ENCODE measurements around the gene TP73. TPM values are rescaled to one million over a fixed set of nuclear protein-coding genes. Genes with fewer than 3 reads are reported as not detected.

Gene TP73
- total RNA-seq, 1 experiment from 2014 or later, result 1.6 TPM

- Histone ChIP-seq H3K4me3 (ENCODE audit: insufficient read depth, low read depth, low read length) (no peak overlapping the region), H3K36me3 (replicated peaks; ENCODE audit: control insufficient read depth, insufficient read depth, low read length) (no peaks in the 10 kb centered on the region), H3K27me3 (ENCODE audit: control insufficient read depth, insufficient read depth, low read length) (no peaks in the 10 kb centered on the region)
- no peak for DNase-seq
Measured at GRCh38 chr1:3675436-3675835, 23.1 kb downstream of the TP73 start.

DNA sequence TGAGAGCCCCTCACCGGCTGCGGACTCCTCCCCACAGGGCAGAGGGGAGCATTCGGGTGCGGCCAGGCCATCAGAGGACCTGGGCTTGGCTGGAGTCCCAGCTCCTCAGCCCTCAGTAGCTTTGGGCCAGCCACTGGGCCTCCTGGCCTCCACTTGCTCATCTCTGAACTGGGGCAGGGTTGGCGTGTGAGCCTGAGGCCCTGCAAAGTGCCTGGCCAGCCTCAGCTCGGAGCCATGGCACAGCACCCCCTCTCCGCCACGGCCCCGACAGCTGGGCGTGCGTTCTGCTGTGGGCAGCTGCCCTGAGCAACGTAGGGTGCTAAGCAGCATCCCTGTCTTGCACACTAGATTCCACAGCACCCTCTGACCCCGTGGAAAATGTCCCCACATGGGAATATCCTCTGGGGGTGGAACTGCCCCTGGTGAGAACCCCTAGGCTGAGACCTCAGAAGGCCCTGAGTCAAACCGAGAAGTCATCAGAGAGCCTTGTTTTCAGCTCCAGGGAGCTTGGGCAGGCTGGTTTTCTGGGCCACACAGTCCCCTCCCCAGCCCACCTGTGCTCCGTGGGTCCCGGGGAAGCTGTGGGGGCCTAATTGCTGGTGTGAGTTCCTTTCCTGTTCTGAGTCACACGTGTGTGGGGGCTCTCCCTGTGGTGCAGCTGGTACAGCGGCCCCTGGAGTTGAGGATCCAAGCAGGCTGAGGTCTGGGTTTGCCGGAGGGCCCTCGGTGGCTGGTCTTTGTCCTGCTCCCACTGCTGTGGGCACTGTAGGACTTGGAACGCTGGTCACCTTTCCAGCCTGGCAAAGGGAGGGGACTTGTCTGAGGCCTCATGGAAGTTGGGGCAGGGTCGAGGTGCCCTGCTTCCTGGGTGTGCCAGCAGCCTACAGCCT lies 24.5 kb downstream of the TP73 start:
- no peak overlapping the region for H3K4me3 ChIP-seq (ENCODE audit: insufficient read depth, low read depth, low read length)
- H3K36me3 ChIP-seq (replicated peaks; ENCODE audit: control insufficient read depth, insufficient read depth, low read length), result no peaks in the 10 kb centered on the region
- H3K27me3 ChIP-seq (ENCODE audit: control insufficient read depth, insufficient read depth, low read length), result no peaks in the 10 kb centered on the region
- DNase-seq, result no peak

DNA sequence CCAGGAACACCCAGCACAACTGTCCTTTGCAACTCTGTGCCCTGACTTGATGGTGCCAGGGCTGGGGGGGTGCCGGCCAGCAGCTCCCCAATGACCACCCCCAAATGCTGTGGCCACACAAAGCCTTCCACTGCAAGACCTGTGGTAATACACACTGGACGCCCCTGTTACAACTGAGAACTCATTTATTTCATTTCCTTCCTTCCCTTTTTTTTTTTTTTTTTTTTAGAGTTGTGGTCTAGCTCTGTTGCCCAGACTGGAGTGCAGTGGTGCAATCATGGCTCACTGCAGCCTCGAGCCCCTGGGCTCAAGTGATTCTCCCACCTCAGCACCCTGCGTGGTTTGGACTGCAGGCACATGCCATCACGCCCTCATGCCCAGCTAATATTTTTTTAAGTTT lies 25.2 kb downstream of the TP73 start:
- Histone ChIP-seq H3K27me3 (ENCODE audit: control insufficient read depth, insufficient read depth, low read length) (no peaks in the 10 kb centered on the region), H3K36me3 (replicated peaks; ENCODE audit: control insufficient read depth, insufficient read depth, low read length) (no peaks in the 10 kb centered on the region), H3K4me3 (ENCODE audit: insufficient read depth, low read depth, low read length) (no peak overlapping the region)
- DNase-seq, result no peak

DNA sequence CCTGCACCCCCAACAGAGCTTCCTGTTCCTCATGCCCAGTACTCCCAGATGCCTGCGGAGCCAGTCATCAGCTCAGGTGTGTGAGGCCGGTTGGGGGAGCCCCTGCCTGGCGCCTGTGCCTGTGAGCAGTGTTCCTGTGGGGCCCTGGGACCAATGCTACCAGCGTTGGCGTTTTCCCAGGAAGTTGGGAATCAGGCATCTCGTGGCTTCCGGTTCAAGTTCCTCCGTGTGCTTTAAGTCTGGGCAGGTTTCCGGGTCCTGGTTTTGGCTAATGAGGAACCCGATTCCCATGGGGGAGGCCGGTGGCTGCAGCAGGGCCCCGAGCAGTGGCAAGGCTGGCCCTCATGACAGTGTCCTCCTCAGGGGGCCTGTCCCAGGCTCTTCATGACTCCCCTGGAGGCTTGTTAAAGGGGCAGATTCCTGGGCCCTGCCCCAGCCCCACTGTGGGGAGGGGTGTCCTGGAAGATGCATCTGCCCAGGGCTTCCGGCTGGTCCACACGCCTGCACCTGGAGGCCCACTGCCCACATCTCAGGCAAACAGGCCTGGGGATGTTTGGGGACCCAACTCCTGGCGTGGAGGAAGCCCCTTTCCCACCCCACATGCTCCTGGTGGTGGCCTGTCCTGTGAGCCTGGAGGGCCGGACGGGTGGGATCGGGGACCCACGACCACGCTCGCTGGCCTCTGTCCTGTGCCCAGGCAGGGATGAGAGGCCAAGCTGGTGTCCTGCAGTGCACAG lies 26.2 kb downstream of the TP73 start:
- H3K36me3 ChIP-seq (replicated peaks; ENCODE audit: control insufficient read depth, insufficient read depth, low read length), result no peaks in the 10 kb centered on the region
- no peak overlapping the region for H3K4me3 ChIP-seq (ENCODE audit: insufficient read depth, low read depth, low read length)
- DNase-seq, result peak; percentile 82
- no peaks in the 10 kb centered on the region; the same call in 1 of the 2 replicates for H3K27me3 ChIP-seq (ENCODE audit: control insufficient read depth, insufficient read depth, low read length)

DNA sequence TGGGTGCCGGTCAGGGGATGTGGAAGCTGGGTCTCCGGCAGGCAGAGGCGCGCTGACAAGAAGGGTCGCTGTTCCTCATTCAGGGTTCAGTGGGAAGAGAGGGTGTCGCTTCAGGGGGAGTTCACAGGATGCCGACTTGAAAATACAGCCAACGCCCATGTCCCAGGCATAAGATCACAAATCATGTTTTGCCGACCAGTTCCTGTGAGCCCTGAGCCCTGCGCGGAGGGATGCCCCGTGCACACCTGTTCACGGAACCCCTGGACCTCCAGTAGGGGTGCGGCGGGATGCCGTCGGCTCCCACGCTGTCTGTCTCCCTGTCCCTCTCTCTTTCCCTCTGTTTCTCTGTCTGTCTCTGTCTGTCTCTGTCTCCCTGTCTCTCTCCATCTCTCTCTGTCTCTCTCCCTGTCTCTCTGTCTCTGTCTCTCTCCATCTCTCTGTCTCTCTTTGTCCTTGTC lies 26.8 kb downstream of the TP73 start:
- no peaks in the 10 kb centered on the region for H3K36me3 ChIP-seq (replicated peaks; ENCODE audit: control insufficient read depth, insufficient read depth, low read length)
- no peak for DNase-seq
- peaks cover 3% of the 10 kb centered on the region; the same call in 1 of the 2 replicates for H3K27me3 ChIP-seq (ENCODE audit: control insufficient read depth, insufficient read depth, low read length)
- no peak overlapping the region for H3K4me3 ChIP-seq (ENCODE audit: insufficient read depth, low read depth, low read length)

- Histone ChIP-seq H3K36me3 (replicated peaks; ENCODE audit: control insufficient read depth, insufficient read depth, low read length) (no peaks in the 10 kb centered on the region), H3K27me3 (ENCODE audit: control insufficient read depth, insufficient read depth, low read length) (peaks cover 9% of the 10 kb centered on the region), H3K4me3 (ENCODE audit: insufficient read depth, low read depth, low read length) (no peak overlapping the region)
- DNase-seq, result no peak
Measured at GRCh38 chr1:3679799-3680453, 27.6 kb downstream of the TP73 start.

- H3K36me3 ChIP-seq (replicated peaks; ENCODE audit: control insufficient read depth, insufficient read depth, low read length), result no peaks in the 10 kb centered on the region
- H3K27me3 ChIP-seq (ENCODE audit: control insufficient read depth, insufficient read depth, low read length), result peaks cover 11% of the 10 kb centered on the region
- DNase-seq, result no peak
- H3K4me3 ChIP-seq (ENCODE audit: insufficient read depth, low read depth, low read length), result no peak overlapping the region
Measured at GRCh38 chr1:3680488-3681230, 28.3 kb downstream of the TP73 start.

- H3K27me3 ChIP-seq (ENCODE audit: control insufficient read depth, insufficient read depth, low read length), result peaks cover 11% of the 10 kb centered on the region
- no peaks in the 10 kb centered on the region for H3K36me3 ChIP-seq (replicated peaks; ENCODE audit: control insufficient read depth, insufficient read depth, low read length)
- no peak overlapping the region for H3K4me3 ChIP-seq (ENCODE audit: insufficient read depth, low read depth, low read length)
- DNase-seq, result no peak
Measured at GRCh38 chr1:3681231-3681897, 29.0 kb downstream of the TP73 start.

DNA sequence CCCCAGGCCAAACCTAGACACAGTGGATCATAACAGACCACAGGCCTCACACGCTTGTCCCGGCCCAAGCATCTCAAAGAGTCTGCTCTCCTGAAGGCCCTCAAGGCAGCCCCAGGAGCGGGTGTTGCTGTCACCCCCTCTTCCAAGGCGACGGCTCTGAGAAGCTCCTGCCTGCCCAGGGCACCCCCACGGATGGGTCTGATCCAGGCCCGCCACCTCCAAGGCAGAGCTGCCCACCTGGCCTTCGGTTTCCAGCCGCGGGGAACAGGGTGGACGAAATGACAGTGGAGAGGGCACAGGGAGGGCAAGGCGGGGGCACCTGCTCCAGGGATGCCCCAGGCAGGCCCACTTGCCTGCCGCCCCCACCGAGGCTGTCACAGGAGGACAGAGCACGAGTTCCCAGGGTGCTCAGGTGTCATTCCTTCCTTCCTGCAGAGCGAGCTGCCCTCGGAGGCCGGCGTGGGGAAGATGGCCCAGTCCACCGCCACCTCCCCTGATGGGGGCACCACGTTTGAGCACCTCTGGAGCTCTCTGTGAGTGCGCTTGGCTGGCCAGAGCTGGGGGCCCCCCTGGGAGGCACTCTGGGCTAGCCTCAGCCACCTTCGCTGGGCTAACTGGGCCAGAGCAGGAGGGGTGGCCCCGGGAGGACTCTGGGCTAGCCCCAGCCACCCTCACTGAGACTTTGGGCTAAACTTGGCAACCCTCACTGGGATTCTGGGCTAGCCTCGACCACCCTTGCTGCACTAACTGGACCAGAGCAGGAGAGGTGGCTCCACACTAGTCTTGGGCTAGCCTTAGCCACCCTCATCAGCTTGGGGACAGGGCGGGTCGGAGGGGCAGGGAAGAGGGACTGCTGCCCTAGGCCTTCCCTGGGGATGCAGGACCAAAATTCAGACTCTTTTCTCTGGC lies 29.8 kb downstream of the TP73 start:
- peaks cover 11% of the 10 kb centered on the region for H3K27me3 ChIP-seq (ENCODE audit: control insufficient read depth, insufficient read depth, low read length)

GRCh38 chr1:3683197-3683596 lies 30.9 kb downstream of the TP73 start:
- H3K27me3 ChIP-seq (ENCODE audit: control insufficient read depth, insufficient read depth, low read length), result peaks cover 11% of the 10 kb centered on the region
- H3K4me3 ChIP-seq (ENCODE audit: insufficient read depth, low read depth, low read length), result no peak overlapping the region
- DNase-seq, result no peak
- no peaks in the 10 kb centered on the region for H3K36me3 ChIP-seq (replicated peaks; ENCODE audit: control insufficient read depth, insufficient read depth, low read length)

More for the DNA sequence above, 29.8 kb downstream of the TP73 start:
- Histone ChIP-seq H3K4me3 (ENCODE audit: insufficient read depth, low read depth, low read length) (no peak overlapping the region), H3K36me3 (replicated peaks; ENCODE audit: control insufficient read depth, insufficient read depth, low read length) (no peaks in the 10 kb centered on the region)
- DNase-seq, result no peak

- H3K4me3 ChIP-seq (ENCODE audit: insufficient read depth, low read depth, low read length), result peak overlapping the region; percentile 21; the same call in 1 of the 2 replicates
- DNase-seq, result peak; percentile 96
- no peaks in the 10 kb centered on the region for H3K36me3 ChIP-seq (replicated peaks; ENCODE audit: control insufficient read depth, insufficient read depth, low read length)
- H3K27me3 ChIP-seq (ENCODE audit: control insufficient read depth, insufficient read depth, low read length), result peaks cover 11% of the 10 kb centered on the region
Measured at GRCh38 chr1:3683992-3684391, 31.7 kb downstream of the TP73 start.

- DNase-seq, result no peak
- Histone ChIP-seq H3K4me3 (ENCODE audit: insufficient read depth, low read depth, low read length) (no peak overlapping the region), H3K36me3 (replicated peaks; ENCODE audit: control insufficient read depth, insufficient read depth, low read length) (no peaks in the 10 kb centered on the region), H3K27me3 (ENCODE audit: control insufficient read depth, insufficient read depth, low read length) (peaks cover 11% of the 10 kb centered on the region)
Measured at GRCh38 chr1:3685222-3685621, 32.9 kb downstream of the TP73 start.

- peaks cover 11% of the 10 kb centered on the region for H3K27me3 ChIP-seq (ENCODE audit: control insufficient read depth, insufficient read depth, low read length)
- no peak for DNase-seq
Measured at GRCh38 chr1:3685906-3686305, 33.6 kb downstream of the TP73 start.

More at GRCh38 chr1:3685906-3686305, 33.6 kb downstream of the TP73 start:
- no peaks in the 10 kb centered on the region for H3K36me3 ChIP-seq (replicated peaks; ENCODE audit: control insufficient read depth, insufficient read depth, low read length)
- H3K4me3 ChIP-seq (ENCODE audit: insufficient read depth, low read depth, low read length), result no peak overlapping the region
